Fibroblast of skin of back (primary cell): Measurements from ENCODE around the gene DDX10.

ENCODE experiments used
- DNase-seq: peaks from one replicate; pipeline ENCODE4 v3.0.0-alpha.2; 2013

Gene DDX10

GRCh38 chr11:108913204-108913603 lies 248.3 kb downstream of the DDX10 start:
- DNase-seq: no peak

- no peak for DNase-seq
Measured at GRCh38 chr11:108914211-108914610, 249.3 kb downstream of the DDX10 start.

GRCh38 chr11:108914981-108915380 lies 250.1 kb downstream of the DDX10 start:
- DNase-seq: no peak

- DNase-seq: peak; percentile 50
Measured at GRCh38 chr11:108915666-108916065, 250.8 kb downstream of the DDX10 start.

- DNase-seq: peak; percentile 71
Measured at GRCh38 chr11:108916290-108916689, 251.4 kb downstream of the DDX10 start.

GRCh38 chr11:108916935-108917334 lies 252.1 kb downstream of the DDX10 start:
- no peak for DNase-seq

- DNase-seq: no peak
Measured at GRCh38 chr11:108921211-108921610, 256.3 kb downstream of the DDX10 start.

- no peak for DNase-seq
Measured at GRCh38 chr11:108922241-108922640, 257.4 kb downstream of the DDX10 start.

- DNase-seq: no peak
Measured at GRCh38 chr11:108923413-108923812, 258.5 kb downstream of the DDX10 start.

- no peak for DNase-seq
Measured at GRCh38 chr11:108926171-108926840, 261.4 kb downstream of the DDX10 start.

GRCh38 chr11:108926841-108927577 lies 262.1 kb downstream of the DDX10 start:
- DNase-seq: no peak

GRCh38 chr11:108927791-108928545 lies 263.1 kb downstream of the DDX10 start:
- no peak for DNase-seq

GRCh38 chr11:108929241-108929640 lies 264.4 kb downstream of the DDX10 start:
- DNase-seq: peak; percentile 95

GRCh38 chr11:108931168-108931567 lies 266.3 kb downstream of the DDX10 start:
- DNase-seq: peak; percentile 68

- DNase-seq: peak; percentile 77
Measured at GRCh38 chr11:108933630-108934029, 268.8 kb downstream of the DDX10 start.

- no peak for DNase-seq
Measured at GRCh38 chr11:108934289-108934688, 269.4 kb downstream of the DDX10 start.

- no peak for DNase-seq
Measured at GRCh38 chr11:108934696-108935095, 269.8 kb downstream of the DDX10 start.

- no peak for DNase-seq
Measured at GRCh38 chr11:108937746-108938145, 272.9 kb downstream of the DDX10 start.

GRCh38 chr11:108938604-108939003 lies 273.7 kb downstream of the DDX10 start:
- no peak for DNase-seq

GRCh38 chr11:108939135-108939534 lies 274.3 kb downstream of the DDX10 start:
- no peak for DNase-seq

- no peak for DNase-seq
Measured at GRCh38 chr11:108943853-108944252, 279.0 kb downstream of the DDX10 start.

- no peak for DNase-seq
Measured at GRCh38 chr11:108944471-108945178, 279.8 kb downstream of the DDX10 start.

- DNase-seq: no peak
Measured at GRCh38 chr11:108945341-108945740, 280.5 kb downstream of the DDX10 start.
